Hepatocyte (in vitro differentiated cells): ENCODE data around the gene NFIX. TPM values are rescaled to one million over a fixed set of nuclear protein-coding genes. Genes with fewer than 3 reads are reported as not detected.

Experiments used
- DNase-seq: peaks from one replicate; pipeline ENCODE4 v3.0.0-alpha.2; 2016; ENCODE audit warnings: low spot score
- H2AFZ ChIP-seq: fragments of 200-600 bp; sonication (generic); 2 replicates; pipeline ENCODE4 v1.6.0; 2016; ENCODE audit warnings: antibody characterized with exemption, mild to moderate bottlenecking
- H3K27ac ChIP-seq: fragments of 200-600 bp; sonication (generic); 2 replicates; pipeline ENCODE4 v1.5.1; 2016; ENCODE audit warnings: mild to moderate bottlenecking
- H3K27me3 ChIP-seq: fragments of 200-600 bp; sonication (generic); 2 replicates; pipeline ENCODE4 v1.6.1; 2016
- H3K36me3 ChIP-seq: fragments of 200-600 bp; sonication (generic); replicated peaks from 2 replicates; pipeline ENCODE4 v1.5.1; 2016; ENCODE audit warnings: low read depth; ENCODE audit not compliant: insufficient read depth
- H3K4me1 ChIP-seq: fragments of 200-600 bp; sonication (generic); 2 replicates; pipeline ENCODE4 v1.5.1; 2016; ENCODE audit warnings: mild to moderate bottlenecking, moderate library complexity; ENCODE audit not compliant: insufficient read depth
- H3K4me2 ChIP-seq: fragments of 200-600 bp; sonication (generic); 2 replicates; pipeline ENCODE4 v1.6.0; 2016
- H3K4me3 ChIP-seq: fragments of 200-600 bp; sonication (generic); 2 replicates; pipeline ENCODE4 v1.5.1; 2016; ENCODE audit warnings: mild to moderate bottlenecking
- H3K79me2 ChIP-seq: fragments of 200-600 bp; sonication (generic); 2 replicates; pipeline ENCODE4 v1.6.0; 2017; ENCODE audit warnings: mild to moderate bottlenecking
- H3K9me2 ChIP-seq: fragments of 200-600 bp; sonication (generic); replicated peaks from 2 replicates; pipeline ENCODE4 v1.6.0; 2017; ENCODE audit warnings: mild to moderate bottlenecking; ENCODE audit not compliant: insufficient read depth
- H3K9me3 ChIP-seq: fragments of 200-600 bp; sonication (generic); 2 replicates; pipeline ENCODE4 v1.5.1; 2016; ENCODE audit warnings: low read depth, mild to moderate bottlenecking
- H4K20me1 ChIP-seq: fragments of 200-600 bp; sonication (generic); 2 replicates; pipeline ENCODE4 v1.6.0; 2016; ENCODE audit warnings: mild to moderate bottlenecking; ENCODE audit not compliant: insufficient read depth, poor library complexity, severe bottlenecking
- EZH2 ChIP-seq: fragments of 200-600 bp; sonication (generic); IDR thresholded peaks from 2 replicates; pipeline ENCODE4 v1.6.1; 2016; ENCODE audit warnings: antibody characterized with exemption, mild to moderate bottlenecking, borderline replicate concordance
- EZH2phosphoT487 ChIP-seq: fragments of 200-600 bp; sonication (generic); IDR thresholded peaks from one replicate; pipeline ENCODE4 v1.6.1; 2018; ENCODE audit warnings: antibody characterized with exemption, mild to moderate bottlenecking, low read depth, moderate library complexity; ENCODE audit not compliant: unreplicated experiment, severe bottlenecking
- WGBS: methylation state at CpG from one replicate; pipeline ENCODE4 v1.1.6; 2016; ENCODE audit warnings: low lambda C conversion rate; ENCODE audit errors: missing lambda C conversion rate; 5-methylcytosine and 5-hydroxymethylcytosine counted together
- polyA plus RNA-seq: library from polyadenylated mRNA; unstranded; fragments of >200 nt; fragmentation: Nextera tagmentation; extraction: Ambion mirVana; gene quantifications from 2 replicates; pipeline ENCODE4 v1.2.1, GENCODE V29; 2016
- total RNA-seq: library from RNA; depleted of rRNA; stranded (reverse); fragments of >200 nt; gene quantifications from 2 replicates; pipeline ENCODE4 v1.2.3, GENCODE V29; 2014
- TF ChIP-seq, protein P1 (sequence below): fragments of 200-600 bp; sonication (generic); IDR thresholded peaks from 2 replicates; pipeline ENCODE4 v1.5.1; 2016; ENCODE audit warnings: antibody characterized with exemption, mild to moderate bottlenecking; ENCODE audit not compliant: poor library complexity

NFIX gene
- total and polyA plus RNA-seq, 2 experiments from 2014 or later, result 10.2 to 12.8 TPM

DNA sequence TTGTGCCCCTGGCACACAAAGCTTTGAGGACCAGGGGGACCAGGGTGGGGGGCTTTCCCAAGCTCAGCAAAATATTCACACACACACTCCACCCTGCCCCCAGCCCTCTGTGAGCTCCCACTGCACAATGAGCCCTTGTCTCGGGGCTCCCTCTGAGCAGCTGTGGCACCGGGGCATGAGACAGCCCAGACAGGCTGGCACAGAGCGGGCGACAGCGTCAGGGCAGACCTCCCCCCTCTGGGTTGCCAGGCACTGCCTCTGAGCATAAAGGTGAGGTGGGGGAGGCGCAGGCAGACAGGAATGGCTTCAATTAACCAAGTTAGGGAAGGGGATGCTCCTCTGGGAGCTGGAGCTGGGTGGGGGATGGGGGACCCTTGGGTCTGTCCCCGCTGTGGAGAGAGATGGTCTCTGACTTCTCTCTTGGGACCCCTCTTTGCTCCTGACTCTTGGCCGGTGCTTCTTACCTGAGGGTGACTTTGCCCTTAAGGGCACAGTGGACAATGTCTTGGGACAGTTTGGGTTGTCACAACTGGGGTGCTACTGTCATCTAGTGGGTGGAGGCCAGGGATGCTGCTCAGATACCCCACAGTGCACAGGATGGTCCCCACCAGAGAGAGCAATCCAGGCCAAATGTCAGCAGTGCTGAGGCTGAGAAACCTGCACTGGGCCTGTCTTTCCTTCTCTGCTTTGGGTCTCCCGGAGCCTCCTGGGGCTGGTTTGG lies 77.1 kb downstream of the NFIX start:
- no peak overlapping the region for H2AFZ ChIP-seq

DNA sequence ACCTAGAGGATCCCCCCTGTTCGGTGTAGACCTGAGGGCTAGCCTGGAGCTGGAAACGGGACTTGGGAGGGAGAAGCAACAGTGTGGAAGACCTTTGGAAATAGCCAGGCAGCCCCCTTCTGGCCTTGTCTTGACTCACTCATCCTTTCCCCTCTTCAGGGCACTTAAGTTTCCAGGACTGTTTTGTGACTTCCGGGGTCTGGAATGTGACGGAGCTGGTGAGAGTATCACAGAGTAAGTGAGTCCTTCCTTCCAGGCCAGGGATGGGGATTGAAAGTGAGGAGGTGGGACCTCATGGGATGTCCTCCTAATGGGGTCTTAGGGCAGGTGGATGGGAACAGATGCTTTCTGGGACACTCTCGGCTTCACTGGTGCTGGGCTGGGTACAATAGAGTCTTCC lies 78.0 kb downstream of the NFIX start:
- Histone ChIP-seq H3K4me2 (no peak overlapping the region), H3K4me1 (peaks cover 38% of the 10 kb centered on the region), H4K20me1 (no peaks in the 10 kb centered on the region), H3K27ac (no peak overlapping the region), H3K4me3 (no peak overlapping the region), H3K27me3 (peaks cover 4% of the 10 kb centered on the region), H3K9me2 (no peaks in the 10 kb centered on the region), H3K79me2 (no peaks in the 10 kb centered on the region), H3K36me3 (no peaks in the 10 kb centered on the region), H2AFZ (no peak overlapping the region), H3K9me3 (no peaks in the 10 kb centered on the region)
- TF ChIP-seq EZH2phosphoT487 (no peak), EZH2 (no peak)
- TF ChIP-seq, protein P1, sequence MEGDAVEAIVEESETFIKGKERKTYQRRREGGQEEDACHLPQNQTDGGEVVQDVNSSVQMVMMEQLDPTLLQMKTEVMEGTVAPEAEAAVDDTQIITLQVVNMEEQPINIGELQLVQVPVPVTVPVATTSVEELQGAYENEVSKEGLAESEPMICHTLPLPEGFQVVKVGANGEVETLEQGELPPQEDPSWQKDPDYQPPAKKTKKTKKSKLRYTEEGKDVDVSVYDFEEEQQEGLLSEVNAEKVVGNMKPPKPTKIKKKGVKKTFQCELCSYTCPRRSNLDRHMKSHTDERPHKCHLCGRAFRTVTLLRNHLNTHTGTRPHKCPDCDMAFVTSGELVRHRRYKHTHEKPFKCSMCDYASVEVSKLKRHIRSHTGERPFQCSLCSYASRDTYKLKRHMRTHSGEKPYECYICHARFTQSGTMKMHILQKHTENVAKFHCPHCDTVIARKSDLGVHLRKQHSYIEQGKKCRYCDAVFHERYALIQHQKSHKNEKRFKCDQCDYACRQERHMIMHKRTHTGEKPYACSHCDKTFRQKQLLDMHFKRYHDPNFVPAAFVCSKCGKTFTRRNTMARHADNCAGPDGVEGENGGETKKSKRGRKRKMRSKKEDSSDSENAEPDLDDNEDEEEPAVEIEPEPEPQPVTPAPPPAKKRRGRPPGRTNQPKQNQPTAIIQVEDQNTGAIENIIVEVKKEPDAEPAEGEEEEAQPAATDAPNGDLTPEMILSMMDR, result no peak
- 68% methylated on average over 5 of the region's 5 CpGs for WGBS
- no peak for DNase-seq

More for the DNA sequence above, 77.1 kb downstream of the NFIX start:
- DNase-seq, result no peak
- Histone ChIP-seq H3K4me3 (no peak overlapping the region), H3K4me1 (peaks cover 35% of the 10 kb centered on the region), H3K9me3 (no peaks in the 10 kb centered on the region), H3K36me3 (no peaks in the 10 kb centered on the region), H3K79me2 (no peaks in the 10 kb centered on the region), H3K27ac (no peak overlapping the region), H3K4me2 (no peak overlapping the region), H4K20me1 (no peaks in the 10 kb centered on the region), H3K9me2 (no peaks in the 10 kb centered on the region), H3K27me3 (peaks cover 4% of the 10 kb centered on the region)
- WGBS, result 86% methylated on average over 9 of the region's 9 CpGs
- TF ChIP-seq, protein P1, result no peak
- TF ChIP-seq EZH2 (no peak), EZH2phosphoT487 (no peak)

DNA sequence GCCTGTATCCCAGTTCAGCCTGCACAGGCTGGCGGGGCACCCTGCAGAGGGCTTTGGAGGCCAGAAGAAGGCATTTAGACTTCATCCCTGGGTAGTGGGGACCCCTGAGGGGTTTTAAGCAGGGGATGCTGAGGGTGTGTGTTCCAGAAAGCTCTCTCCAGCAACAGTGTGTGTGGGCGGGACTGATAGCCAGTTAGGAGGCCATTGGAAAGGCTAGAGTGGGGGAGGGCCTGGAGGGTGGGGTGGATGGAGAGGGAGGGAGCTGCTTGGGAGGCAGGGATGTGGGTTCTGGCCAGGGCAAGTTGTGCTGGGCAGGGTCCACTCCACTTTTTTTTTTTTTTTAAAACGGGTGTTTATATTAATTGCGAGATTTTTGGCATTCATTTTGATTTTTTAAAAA lies 79.1 kb downstream of the NFIX start:
- Histone ChIP-seq H3K36me3 (no peaks in the 10 kb centered on the region), H2AFZ (no peak overlapping the region), H3K79me2 (no peaks in the 10 kb centered on the region), H3K4me3 (no peak overlapping the region), H3K9me2 (no peaks in the 10 kb centered on the region), H3K4me2 (no peak overlapping the region), H3K27me3 (peaks cover 4% of the 10 kb centered on the region), H3K27ac (no peak overlapping the region), H3K9me3 (no peaks in the 10 kb centered on the region), H4K20me1 (no peaks in the 10 kb centered on the region), H3K4me1 (peaks cover 40% of the 10 kb centered on the region)
- 83% methylated on average over 4 of the region's 4 CpGs for WGBS
- TF ChIP-seq, protein P1, result no peak
- no peak for TF ChIP-seq EZH2phosphoT487
- TF ChIP-seq EZH2, result no peak
- no peak for DNase-seq
